ENCODE results near the gene ATOSB. TPM values are rescaled to one million over a fixed set of nuclear protein-coding genes. Genes with fewer than 3 reads are reported as not detected.
A peak's percentile ranks its signal among the peaks of the same experiment; 100 is the strongest.

Gene ATOSB
- total RNA-seq, 1 donor from 2014 or later = 20.3 TPM

- DNase-seq (no peak), ATAC-seq (no peak)
- H3K4me1 ChIP-seq = peaks cover 11% of the 10 kb centered on the region
- H3K27ac ChIP-seq = no peak overlapping the region
- H3K9me3 ChIP-seq = no peaks in the 10 kb centered on the region
- no peaks in the 10 kb centered on the region for H3K36me3 ChIP-seq
- intact Hi-C loops (cut with DNase I) = no loop called here
- no peak overlapping the region for H3K4me3 ChIP-seq
- no peak for TF ChIP-seq CTCF (IDR thresholded peaks at IDR 0.05)
- no peaks in the 10 kb centered on the region for H3K27me3 ChIP-seq
These were observed 38.8 kb downstream of the ATOSB start for GRCh38 chr9:35076848-35077247.

GRCh38 chr9:35075358-35075757, 40.3 kb downstream of the ATOSB start:
- ATAC-seq (no peak), DNase-seq (no peak)
- no peak overlapping the region for H3K27ac ChIP-seq
- H3K4me1 ChIP-seq = peaks cover 18% of the 10 kb centered on the region
- no peaks in the 10 kb centered on the region for H3K9me3 ChIP-seq
- no peak overlapping the region for H3K4me3 ChIP-seq
- no peaks in the 10 kb centered on the region for H3K27me3 ChIP-seq
- H3K36me3 ChIP-seq = no peaks in the 10 kb centered on the region
- intact Hi-C loops (cut with DNase I) = no loop called here
- TF ChIP-seq CTCF (IDR thresholded peaks at IDR 0.05) = no peak

- H3K27me3 ChIP-seq = no peaks in the 10 kb centered on the region
- H3K27ac ChIP-seq = no peak overlapping the region
- intact Hi-C loops (cut with DNase I) = no loop called here
- no peak overlapping the region for H3K4me3 ChIP-seq
- peaks cover 24% of the 10 kb centered on the region for H3K4me1 ChIP-seq
- ATAC-seq = no peak
- TF ChIP-seq CTCF (IDR thresholded peaks at IDR 0.05) = no peak
- no peaks in the 10 kb centered on the region for H3K9me3 ChIP-seq
- H3K36me3 ChIP-seq = no peaks in the 10 kb centered on the region
- no peak for DNase-seq
These were observed 40.9 kb downstream of the ATOSB start for GRCh38 chr9:35074791-35075190.

GRCh38 chr9:35074141-35074540, 41.5 kb downstream of the ATOSB start:
- no peaks in the 10 kb centered on the region for H3K36me3 ChIP-seq
- H3K4me3 ChIP-seq = no peak overlapping the region
- H3K27ac ChIP-seq = no peak overlapping the region
- H3K27me3 ChIP-seq = no peaks in the 10 kb centered on the region
- H3K9me3 ChIP-seq = no peaks in the 10 kb centered on the region
- intact Hi-C loops (cut with DNase I) = no loop called here
- DNase-seq (no peak), ATAC-seq (no peak)
- no peak for TF ChIP-seq CTCF (IDR thresholded peaks at IDR 0.05)
- H3K4me1 ChIP-seq = peaks cover 27% of the 10 kb centered on the region

GRCh38 chr9:35073279-35073612, 42.4 kb downstream of the ATOSB start:
- intact Hi-C loops (cut with DNase I) = no loop called here
- Histone ChIP-seq H3K27me3 (no peaks in the 10 kb centered on the region), H3K9me3 (no peaks in the 10 kb centered on the region), H3K4me3 (peak overlapping the region; percentile 28), H3K27ac (peak overlapping the region; percentile 48), H3K4me1 (peaks cover 27% of the 10 kb centered on the region), H3K36me3 (peaks cover 3% of the 10 kb centered on the region)
- TF ChIP-seq CTCF (IDR thresholded peaks at IDR 0.05) = no peak
- DNase-seq = no peak
- no peak for ATAC-seq

Measured in upper lobe of right lung (tissue), 1 donor.